GM12872 (cell line): ENCODE measurements around the gene SPAG6.

ENCODE experiments used
- CTCF ChIP-seq: IDR thresholded peaks from 3 replicates; pipeline ENCODE4 v1.5.1; 2011; ENCODE audit warnings: low read depth, mild to moderate bottlenecking, low read length, moderate library complexity; ENCODE audit not compliant: insufficient read depth

The SPAG6 gene

GRCh38 chr10:22434521-22434920, 89.2 kb downstream of the SPAG6 start:
- TF ChIP-seq CTCF, result no peak

GRCh38 chr10:22435650-22436049, 90.4 kb downstream of the SPAG6 start:
- no peak for TF ChIP-seq CTCF

GRCh38 chr10:22436526-22436892, 91.2 kb downstream of the SPAG6 start:
- TF ChIP-seq CTCF, result no peak

GRCh38 chr10:22436893-22437619, 91.8 kb downstream of the SPAG6 start:
- no peak for TF ChIP-seq CTCF

GRCh38 chr10:22437620-22438588, 92.6 kb downstream of the SPAG6 start:
- TF ChIP-seq CTCF, result no peak

GRCh38 chr10:22438711-22439110, 93.4 kb downstream of the SPAG6 start:
- TF ChIP-seq CTCF, result no peak

GRCh38 chr10:22442063-22442462, 96.8 kb downstream of the SPAG6 start:
- no peak for TF ChIP-seq CTCF
